ENCODE results near the gene PDP2. TPM values are rescaled to one million over a fixed set of nuclear protein-coding genes. Genes with fewer than 3 reads are reported as not detected.

PDP2 gene
- total and polyA plus RNA-seq, 2 donors (not counting 3 experiments of a cell fraction or from before 2014, with no cell fraction given) = 4.4 to 9.3 TPM

- no peak overlapping the region for H3K9ac ChIP-seq (replicated peaks; ENCODE audit: extremely low read depth, insufficient read depth, low read length)
- DNase-seq (ENCODE audit: low read depth, low spot score) (no peak), FAIRE-seq (no peak)
- ChIA-PET POLR2A (no interaction called here), CTCF (interaction anchor here (0.9 to 1.6 kb wide), 2 partner anchors 9 to 50 kb away, joined by 3 to 4 read pairs; no protein-coding TSS in a partner anchor)
- no peaks in the 10 kb centered on the region for H3K36me3 ChIP-seq (ENCODE audit: control insufficient read depth in 2 of 2, extremely low read depth in 1 of 2, insufficient read depth in 2 of 2, low read length in 2 of 2)
- TF ChIP-seq POLR2AphosphoS5 (IDR thresholded peaks at IDR 0.05; ENCODE audit: insufficient read depth, low read depth, low read length) = no peak
- no peak for TF ChIP-seq MYC (IDR thresholded peaks at IDR 0.05; ENCODE audit: low read depth, low read length)
- no peak for TF ChIP-seq GATA2 (IDR thresholded peaks at IDR 0.05; ENCODE audit: insufficient read depth, insufficient read length, low read depth, low read length)
- TF ChIP-seq, protein P1, sequence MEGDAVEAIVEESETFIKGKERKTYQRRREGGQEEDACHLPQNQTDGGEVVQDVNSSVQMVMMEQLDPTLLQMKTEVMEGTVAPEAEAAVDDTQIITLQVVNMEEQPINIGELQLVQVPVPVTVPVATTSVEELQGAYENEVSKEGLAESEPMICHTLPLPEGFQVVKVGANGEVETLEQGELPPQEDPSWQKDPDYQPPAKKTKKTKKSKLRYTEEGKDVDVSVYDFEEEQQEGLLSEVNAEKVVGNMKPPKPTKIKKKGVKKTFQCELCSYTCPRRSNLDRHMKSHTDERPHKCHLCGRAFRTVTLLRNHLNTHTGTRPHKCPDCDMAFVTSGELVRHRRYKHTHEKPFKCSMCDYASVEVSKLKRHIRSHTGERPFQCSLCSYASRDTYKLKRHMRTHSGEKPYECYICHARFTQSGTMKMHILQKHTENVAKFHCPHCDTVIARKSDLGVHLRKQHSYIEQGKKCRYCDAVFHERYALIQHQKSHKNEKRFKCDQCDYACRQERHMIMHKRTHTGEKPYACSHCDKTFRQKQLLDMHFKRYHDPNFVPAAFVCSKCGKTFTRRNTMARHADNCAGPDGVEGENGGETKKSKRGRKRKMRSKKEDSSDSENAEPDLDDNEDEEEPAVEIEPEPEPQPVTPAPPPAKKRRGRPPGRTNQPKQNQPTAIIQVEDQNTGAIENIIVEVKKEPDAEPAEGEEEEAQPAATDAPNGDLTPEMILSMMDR (IDR thresholded peaks at IDR 0.05; ENCODE audit: extremely low read depth in 1 of 2, insufficient read depth in 1 of 2, low read depth in 1 of 2, low read length in 2 of 2) = no peak
- no peak for TF ChIP-seq JUN (IDR thresholded peaks at IDR 0.05; ENCODE audit: borderline replicate concordance, insufficient read depth, insufficient read length, low read depth)
- TF ChIP-seq POLR2A (IDR thresholded peaks at IDR 0.05; ENCODE audit: low read depth, low read length) = no peak
- TF ChIP-seq, protein P2, sequence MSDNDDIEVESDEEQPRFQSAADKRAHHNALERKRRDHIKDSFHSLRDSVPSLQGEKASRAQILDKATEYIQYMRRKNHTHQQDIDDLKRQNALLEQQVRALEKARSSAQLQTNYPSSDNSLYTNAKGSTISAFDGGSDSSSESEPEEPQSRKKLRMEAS (IDR thresholded peaks at IDR 0.05; ENCODE audit: insufficient read depth, insufficient read length) = no peak
- TF ChIP-seq EZH2 (IDR thresholded peaks at IDR 0.05; ENCODE audit: borderline replicate concordance, low read depth, low read length, severe bottlenecking) = no peak
- TF ChIP-seq FOS (IDR thresholded peaks at IDR 0.05; ENCODE audit: borderline replicate concordance, insufficient read depth, low read length) = no peak
- no peaks in the 10 kb centered on the region for H3K9me1 ChIP-seq (replicated peaks; ENCODE audit: control insufficient read depth, extremely low read depth, insufficient read depth, low read length)
- H3K4me3 ChIP-seq (replicated peaks in 1 of 3; ENCODE audit: insufficient read depth in 1 of 3, low read depth in 1 of 3, low read length in 3 of 3) = no peak overlapping the region
- no peaks in the 10 kb centered on the region for H3K79me2 ChIP-seq (ENCODE audit: control insufficient read depth, insufficient read depth, low read length)
- peaks cover 8% of the 10 kb centered on the region for H3K4me1 ChIP-seq (ENCODE audit: control insufficient read depth, extremely low read depth, insufficient read depth, low read length)
- dilution Hi-C loops (cut with MboI; ENCODE audit: extremely low pct_ligation_motif_present, low sequenced_read_pairs) = no loop called here
- intact Hi-C loops (cut with micrococcal nuclease) = no loop called here
- H2AFZ ChIP-seq (ENCODE audit: low read depth, low read length) = no peak overlapping the region
- H3K9me3 ChIP-seq (replicated peaks; ENCODE audit: control insufficient read depth, insufficient read depth, low read length) = no peaks in the 10 kb centered on the region
- no peak overlapping the region for H3K27ac ChIP-seq (ENCODE audit: insufficient read depth, low read depth, low read length)
- no TSS peak for BruUV-seq (replicated peaks)
- no peaks in the 10 kb centered on the region for H3K27me3 ChIP-seq (ENCODE audit: control insufficient read depth in 2 of 2, insufficient read depth in 2 of 2, low read length in 2 of 2)
- no peak overlapping the region for H3K4me2 ChIP-seq (ENCODE audit: insufficient read depth, low read length)
- H4K20me1 ChIP-seq (replicated peaks; ENCODE audit: control insufficient read depth, extremely low read depth, insufficient read depth, low read length) = no peaks in the 10 kb centered on the region
These were observed 24.1 kb downstream of the PDP2 start for GRCh38 chr16:66904428-66904845.
